H9 (cell line): ENCODE data around the gene SGIP1. TPM values are rescaled to one million over a fixed set of nuclear protein-coding genes. Genes with fewer than 3 reads are reported as not detected.

Source experiments
- DNase-seq: peaks from one replicate; pipeline ENCODE4 v3.0.0-alpha.2; 2017
- H2AFZ ChIP-seq: one replicate; pipeline ENCODE4 v1.6.1; 2013; ENCODE audit warnings: mild to moderate bottlenecking, low read length, control low read depth, moderate library complexity
- H2AK5ac ChIP-seq: 2 replicates; pipeline ENCODE4 v1.6.1; 2013; ENCODE audit warnings: low read length, control low read depth, mixed read lengths; ENCODE audit not compliant: insufficient read length
- H2BK120ac ChIP-seq: one replicate; pipeline ENCODE4 v1.6.1; 2013; ENCODE audit warnings: low read depth, mild to moderate bottlenecking, low read length, control low read depth, inconsistent platforms; ENCODE audit not compliant: poor library complexity, severe bottlenecking
- H2BK12ac ChIP-seq: 2 replicates; pipeline ENCODE4 v1.6.1; 2013; ENCODE audit warnings: low read length, control low read depth, mixed read lengths, low read depth; ENCODE audit not compliant: insufficient read length
- H2BK15ac ChIP-seq: 2 replicates; pipeline ENCODE4 v1.6.1; 2013; ENCODE audit warnings: low read depth, low read length, control low read depth
- H2BK20ac ChIP-seq: one replicate; pipeline ENCODE4 v1.6.1; 2013; ENCODE audit warnings: low read depth, mild to moderate bottlenecking, low read length, control low read depth, inconsistent platforms; ENCODE audit not compliant: poor library complexity, severe bottlenecking
- H2BK5ac ChIP-seq: 2 replicates; pipeline ENCODE4 v1.6.1; 2013; ENCODE audit warnings: low read length, control low read depth, mixed read lengths; ENCODE audit not compliant: insufficient read length
- H3K14ac ChIP-seq: 2 replicates; pipeline ENCODE4 v1.6.1; 2013; ENCODE audit warnings: low read length, control low read depth; ENCODE audit not compliant: insufficient read depth
- H3K18ac ChIP-seq: 2 replicates; pipeline ENCODE4 v1.6.1; 2013; ENCODE audit warnings: low read depth, mild to moderate bottlenecking, mixed read lengths, low read length, control low read depth; ENCODE audit not compliant: insufficient read length
- H3K23ac ChIP-seq: 2 replicates; pipeline ENCODE4 v1.6.1; 2013; ENCODE audit warnings: low read length, control low read depth, mixed read lengths, low read depth; ENCODE audit not compliant: insufficient read length
- H3K23me2 ChIP-seq: 2 replicates; pipeline ENCODE4 v1.6.1; 2013; ENCODE audit warnings: low read depth, mild to moderate bottlenecking, mixed read lengths, low read length, control low read depth; ENCODE audit not compliant: insufficient read length, poor library complexity, severe bottlenecking
- H3K27ac ChIP-seq: 2 replicates; pipeline ENCODE4 v1.5.1; 2013; ENCODE audit warnings: low read length, control low read depth, mixed read lengths, low read depth; ENCODE audit not compliant: insufficient read length
- H3K27me3 ChIP-seq: 2 replicates; pipeline ENCODE4 v1.6.1; 2013; ENCODE audit warnings: low read length, control low read depth, inconsistent platforms; ENCODE audit not compliant: insufficient read depth
- H3K4ac ChIP-seq: 2 replicates; pipeline ENCODE4 v1.6.1; 2013; ENCODE audit warnings: low read depth, mild to moderate bottlenecking, control low read depth, inconsistent platforms, low read length, moderate library complexity
- H3K4me1 ChIP-seq: 2 replicates; pipeline ENCODE4 v1.6.1; 2013; ENCODE audit warnings: low read length, control low read depth, inconsistent platforms; ENCODE audit not compliant: insufficient read depth
- H3K4me2 ChIP-seq: 2 replicates; pipeline ENCODE4 v1.6.1; 2013; ENCODE audit warnings: low read length, control low read depth, mixed read lengths; ENCODE audit not compliant: insufficient read length, insufficient read depth
- H3K56ac ChIP-seq: 2 replicates; pipeline ENCODE4 v1.6.1; 2013; ENCODE audit warnings: low read depth, mild to moderate bottlenecking, mixed read lengths, low read length, control low read depth; ENCODE audit not compliant: insufficient read length
- H3K79me1 ChIP-seq: 2 replicates; pipeline ENCODE4 v1.6.1; 2013; ENCODE audit warnings: low read depth, mild to moderate bottlenecking, moderate library complexity, low read length, control low read depth, inconsistent platforms; ENCODE audit not compliant: insufficient read depth, poor library complexity, severe bottlenecking
- H3K79me2 ChIP-seq: 2 replicates; pipeline ENCODE4 v1.6.1; 2013; ENCODE audit warnings: low read length, control low read depth, inconsistent platforms; ENCODE audit not compliant: insufficient read depth
- H3K9ac ChIP-seq: 2 replicates; pipeline ENCODE4 v1.6.1; 2013; ENCODE audit warnings: low read length, control low read depth, mixed read lengths; ENCODE audit not compliant: insufficient read length; ENCODE audit errors: extremely low read depth
- H3K9me3 ChIP-seq: one replicate; pipeline ENCODE4 v1.6.1; 2013; ENCODE audit warnings: low read depth, low read length, inconsistent platforms; ENCODE audit not compliant: control insufficient read depth
- H3T11ph ChIP-seq: one replicate; pipeline ENCODE4 v1.6.1; 2013; ENCODE audit warnings: mild to moderate bottlenecking, low read length, control low read depth, inconsistent platforms
- H4K20me1 ChIP-seq: one replicate; pipeline ENCODE4 v1.6.1; 2013; ENCODE audit not compliant: control insufficient read depth, insufficient read length, insufficient read depth
- H4K5ac ChIP-seq: 2 replicates; pipeline ENCODE4 v1.6.1; 2013; ENCODE audit warnings: low read depth, mild to moderate bottlenecking, mixed read lengths, low read length, control low read depth; ENCODE audit not compliant: insufficient read length
- H4K8ac ChIP-seq: replicated peaks from 2 replicates; pipeline ENCODE4 v1.6.1; 2013; ENCODE audit warnings: low read length, control low read depth, mixed read lengths, low read depth; ENCODE audit not compliant: insufficient read length
- H4K91ac ChIP-seq: 2 replicates; pipeline ENCODE4 v1.6.1; 2013; ENCODE audit warnings: low read depth, mild to moderate bottlenecking, moderate library complexity, mixed read lengths, low read length, control low read depth; ENCODE audit not compliant: insufficient read length
- H3K27ac Mint-ChIP-seq, 3 experiments: 2 replicates in 2 of 3; 3 replicates in 1 of 3; pipeline ENCODE4 v1.8.0; 2020 to 2021; ENCODE audit warnings: mixed read lengths in 3 of 3, mild to moderate bottlenecking in 1 of 3, moderate library complexity in 1 of 3
- H3K27me3 Mint-ChIP-seq: 2 replicates; pipeline ENCODE4 v1.8.0; 2021; ENCODE audit warnings: low read depth, mild to moderate bottlenecking, moderate library complexity, mixed read lengths
- H3K36me3 Mint-ChIP-seq, 3 experiments: 2 replicates in 2 of 3; 3 replicates in 1 of 3; pipeline ENCODE4 v1.8.0; 2020 to 2021; ENCODE audit warnings: low read depth in 3 of 3, mixed read lengths in 3 of 3; ENCODE audit not compliant: insufficient read depth in 1 of 3
- H3K4me1 Mint-ChIP-seq, 2 experiments: 2 replicates each; pipeline ENCODE4 v1.8.0; 2020; ENCODE audit warnings: mixed read lengths in 2 of 2
- H3K4me3 Mint-ChIP-seq, 2 experiments: 2 replicates in 1 of 2; 3 replicates in 1 of 2; pipeline ENCODE4 v1.8.0; 2020 to 2021; ENCODE audit warnings: mild to moderate bottlenecking in 2 of 2, mixed read lengths in 2 of 2, moderate library complexity in 1 of 2
- H3K9me3 Mint-ChIP-seq, 2 experiments: 2 replicates in 1 of 2; 3 replicates in 1 of 2; pipeline ENCODE4 v1.8.0; 2020; ENCODE audit warnings: mild to moderate bottlenecking in 2 of 2, mixed read lengths in 2 of 2, moderate library complexity in 1 of 2
- WGBS: extraction: QIAGEN DNeasy Blood & Tissue Kit; methylation state at CpG from one replicate; pipeline ENCODE4 v1.1.7; 2013; ENCODE audit warnings: missing lambda C conversion rate, low lambda C conversion rate, mixed read lengths; ENCODE audit not compliant: insufficient read length; ENCODE audit errors: extremely low coverage; 5-methylcytosine and 5-hydroxymethylcytosine counted together
- total RNA-seq: library from RNA; stranded (reverse); gene quantifications from 2 replicates; pipeline ENCODE4 v1.2.1, GENCODE V29; 2021
- TF ChIP-seq, protein P1 (sequence below): fragments of 200-600 bp; sonication (generic); conservative IDR thresholded peaks from 3 replicates; pipeline ENCODE4 v1.8.0; 2021; ENCODE audit warnings: antibody characterized with exemption, mild to moderate bottlenecking

SGIP1 gene
- total RNA-seq, 1 experiment from 2014 or later = 1.5 TPM

DNA sequence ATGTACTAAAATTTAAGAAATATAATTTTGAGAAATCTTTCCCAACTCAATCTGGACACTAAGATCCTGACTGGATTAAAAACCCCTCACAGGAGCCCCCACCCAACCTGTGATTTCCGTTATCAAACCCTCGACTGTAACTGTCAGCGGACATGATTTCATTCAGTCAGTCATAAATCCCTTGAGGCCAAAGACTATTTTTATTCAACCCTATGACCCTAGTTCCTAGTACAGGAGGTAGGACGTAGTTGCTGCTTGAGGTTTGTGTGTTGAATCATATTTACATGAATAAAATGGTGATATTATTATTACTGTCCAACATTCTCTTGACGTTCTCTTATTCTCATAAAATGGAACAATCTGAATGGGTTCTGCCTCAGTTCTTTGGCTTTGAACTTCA, 145.2 kb downstream of the SGIP1 start:
- Histone ChIP-seq H4K8ac (no peak overlapping the region), H2BK5ac (no peak overlapping the region), H3K4me2 (no peak overlapping the region), H4K20me1 (no peaks in the 10 kb centered on the region), H2BK120ac (no peak overlapping the region), H3K27ac (no peak overlapping the region), H3K14ac (no peak overlapping the region), H3K56ac (no peak overlapping the region), H3K9ac (no peak overlapping the region), H3K9me3 (no peaks in the 10 kb centered on the region), H4K91ac (no peak overlapping the region), H3K4ac (no peak overlapping the region), H3T11ph (no peak overlapping the region), H4K5ac (no peak overlapping the region), H2BK12ac (no peak overlapping the region), H2AK5ac (no peak overlapping the region), H2AFZ (no peak overlapping the region), H3K27me3 (no peaks in the 10 kb centered on the region), H3K4me1 (no peaks in the 10 kb centered on the region), H2BK15ac (no peak overlapping the region), H3K79me2 (no peaks in the 10 kb centered on the region), H3K23me2 (no peaks in the 10 kb centered on the region), H2BK20ac (no peak overlapping the region), H3K23ac (no peak overlapping the region), H3K79me1 (no peaks in the 10 kb centered on the region), H3K18ac (no peak overlapping the region)
- no peak for DNase-seq
- Mint-ChIP-seq H3K27me3 (no peaks in the 10 kb centered on the region), H3K9me3 (no peaks in the 10 kb centered on the region), H3K4me3 (no peak overlapping the region), H3K27ac (no peak overlapping the region), H3K4me1 (no peaks in the 10 kb centered on the region), H3K36me3 (no peaks in the 10 kb centered on the region)
- TF ChIP-seq, protein P1, sequence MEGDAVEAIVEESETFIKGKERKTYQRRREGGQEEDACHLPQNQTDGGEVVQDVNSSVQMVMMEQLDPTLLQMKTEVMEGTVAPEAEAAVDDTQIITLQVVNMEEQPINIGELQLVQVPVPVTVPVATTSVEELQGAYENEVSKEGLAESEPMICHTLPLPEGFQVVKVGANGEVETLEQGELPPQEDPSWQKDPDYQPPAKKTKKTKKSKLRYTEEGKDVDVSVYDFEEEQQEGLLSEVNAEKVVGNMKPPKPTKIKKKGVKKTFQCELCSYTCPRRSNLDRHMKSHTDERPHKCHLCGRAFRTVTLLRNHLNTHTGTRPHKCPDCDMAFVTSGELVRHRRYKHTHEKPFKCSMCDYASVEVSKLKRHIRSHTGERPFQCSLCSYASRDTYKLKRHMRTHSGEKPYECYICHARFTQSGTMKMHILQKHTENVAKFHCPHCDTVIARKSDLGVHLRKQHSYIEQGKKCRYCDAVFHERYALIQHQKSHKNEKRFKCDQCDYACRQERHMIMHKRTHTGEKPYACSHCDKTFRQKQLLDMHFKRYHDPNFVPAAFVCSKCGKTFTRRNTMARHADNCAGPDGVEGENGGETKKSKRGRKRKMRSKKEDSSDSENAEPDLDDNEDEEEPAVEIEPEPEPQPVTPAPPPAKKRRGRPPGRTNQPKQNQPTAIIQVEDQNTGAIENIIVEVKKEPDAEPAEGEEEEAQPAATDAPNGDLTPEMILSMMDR = no peak
- no CpG with 5 or more reads among the region's 5 CpGs for WGBS
